Activated T-helper 9 cell treated with anti-CD3 and anti-CD28 coated beads, Interleukin-2, amount 50 U/mL, for 16 hours (primary cell): ENCODE measurements around the gene SDR42E1.
"Not testable (repeated sequence)": the region's sequence is repeated elsewhere in the genome, so short reads cannot be mapped to it uniquely, and the experiment has no call there.

Source experiments
- DNase-seq: peaks from one replicate; pipeline ENCODE4 v3.0.0-alpha.2; 2020; ENCODE audit warnings: low read depth

SDR42E1 gene

GRCh38 chr16:82004601-82005000 is 6.7 kb downstream of the SDR42E1 start:
- no peak for DNase-seq

GRCh38 chr16:82002831-82003230 is 8.4 kb downstream of the SDR42E1 start:
- no peak for DNase-seq

GRCh38 chr16:81997738-81998137 is 13.5 kb downstream of the SDR42E1 start:
- DNase-seq: no peak

- no peak for DNase-seq
These were observed 14.4 kb downstream of the SDR42E1 start for GRCh38 chr16:81996664-81997509.

GRCh38 chr16:81995651-81996050 is 15.6 kb downstream of the SDR42E1 start:
- DNase-seq: no peak

- DNase-seq: no peak
These were observed 16.8 kb downstream of the SDR42E1 start for GRCh38 chr16:81994485-81994884.

GRCh38 chr16:81992859-81993258 is 18.4 kb downstream of the SDR42E1 start:
- DNase-seq: no peak

GRCh38 chr16:81987706-81988105 is 23.6 kb downstream of the SDR42E1 start:
- no peak for DNase-seq

- no peak for DNase-seq
These were observed 24.1 kb downstream of the SDR42E1 start for GRCh38 chr16:81987121-81987520.

GRCh38 chr16:81977335-81977942 is 33.8 kb downstream of the SDR42E1 start:
- not testable (repeated sequence) for DNase-seq

- DNase-seq: no peak
These were observed 35.6 kb downstream of the SDR42E1 start for GRCh38 chr16:81975637-81976036.

GRCh38 chr16:81973737-81974136 is 37.5 kb downstream of the SDR42E1 start:
- no peak for DNase-seq

- no peak for DNase-seq
These were observed 39.4 kb downstream of the SDR42E1 start for GRCh38 chr16:81971853-81972252.

- no peak for DNase-seq
These were observed 43.9 kb downstream of the SDR42E1 start for GRCh38 chr16:81967358-81967757.

GRCh38 chr16:81964808-81965207 is 46.5 kb downstream of the SDR42E1 start:
- no peak for DNase-seq

GRCh38 chr16:81956213-81956948 is 54.9 kb downstream of the SDR42E1 start:
- DNase-seq: no peak

GRCh38 chr16:81951564-81951963 is 59.7 kb downstream of the SDR42E1 start:
- DNase-seq: no peak

GRCh38 chr16:81946206-81946605 is 65.1 kb downstream of the SDR42E1 start:
- DNase-seq: no peak

GRCh38 chr16:81945665-81946064 is 65.6 kb downstream of the SDR42E1 start:
- DNase-seq: no peak

GRCh38 chr16:81942007-81942601 is 69.2 kb downstream of the SDR42E1 start:
- no peak for DNase-seq

GRCh38 chr16:81940781-81941560 is 70.3 kb downstream of the SDR42E1 start:
- no peak for DNase-seq
